Right lobe of liver (tissue), 6 donors: ENCODE data around the gene BCAR3. TPM values are rescaled to one million over a fixed set of nuclear protein-coding genes. Genes with fewer than 3 reads are reported as not detected.

ENCODE experiments used
- ATAC-seq, 4 donors: fragments of 200-7000 bp; cut with Tn5 transposase; one replicate each; pipeline ENCODE4 v1.9.1; 2020; ENCODE audit warnings: mild to moderate bottlenecking in 4 of 4, moderate library complexity in 4 of 4
- DNase-seq, 3 donors: peaks; one replicate each; pipeline ENCODE4 v3.0.0-alpha.2; 2020
- H3K27ac ChIP-seq, 3 donors: fragments of 200-600 bp; one replicate each; pipeline ENCODE4 v1.8.0; 2022
- H3K27me3 ChIP-seq, 2 donors: fragments of 200-600 bp; one replicate each; pipeline ENCODE4 v1.8.0; 2022
- H3K36me3 ChIP-seq, 4 donors: fragments of 200-600 bp; sonication (generic) in 1 of 4; one replicate each; pipeline versions ENCODE4 v1.5.1 to v1.8.0; 2017 to 2022; ENCODE audit warnings: control low read depth in 1 of 4
- H3K4me1 ChIP-seq, 4 donors: fragments of 200-600 bp; sonication (generic) in 1 of 4; one replicate each; pipeline versions ENCODE4 v1.5.1 to v1.8.0; 2017 to 2022; ENCODE audit warnings: control low read depth in 1 of 4
- H3K4me3 ChIP-seq, 3 donors: fragments of 200-600 bp; one replicate each; pipeline ENCODE4 v1.8.0; 2022
- H3K9me3 ChIP-seq, 4 donors: fragments of 200-600 bp; sonication (generic) in 1 of 4; one replicate each; pipeline versions ENCODE4 v1.5.1 to v1.8.0; 2017 to 2022; ENCODE audit warnings: control low read depth in 1 of 4
- CTCF ChIP-seq, 4 donors: fragments of 200-600 bp in 3 of 4; fragments of 450-650 bp in 1 of 4; IDR thresholded peaks; one replicate each; pipeline versions ENCODE4 v1.5.1 to v1.8.0; 2016 to 2022; ENCODE audit warnings: antibody characterized with exemption in 4 of 4, mild to moderate bottlenecking in 2 of 4
- POLR2A ChIP-seq: fragments of 450-650 bp; IDR thresholded peaks from one replicate; pipeline ENCODE4 v1.6.1; 2017; ENCODE audit warnings: antibody characterized with exemption, mild to moderate bottlenecking
- WGBS: methylation state at CpG from one replicate; pipeline ENCODE4 v1.1.6; 2018; ENCODE audit warnings: low coverage, low lambda C conversion rate; ENCODE audit not compliant: insufficient coverage; ENCODE audit errors: missing lambda C conversion rate; 5-methylcytosine and 5-hydroxymethylcytosine counted together
- intact Hi-C, 2 donors: fragments of 100-400 bp; cut with DNase I; formaldehyde crosslinking; loops; one replicate each; pipeline versions ENCODE4 v1.11.2 to v1.14.1; 2022
- total RNA-seq, 6 experiments: library from RNA; depleted of rRNA in 2 of 6; stranded (reverse); fragments of >200 nt in 2 of 6; fragmentation: NEBNext Ultra II Directional in 3 of 6; extraction: Animal tissue kit (Norgen Biotek cat#: 25700) in 3 of 6; gene quantifications; one replicate each; pipeline versions ENCODE4 v1.1.0 to v1.2.4, GENCODE V29; 2016 to 2023
- donor health status: DM: no; HTN: yes; CAD: no.
- donor health status: DM: no; HTN: no; CAD: no.
- donor health status: DM: no; HTN: no; CAD: no.
- donor health status: DM: no; HTN: yes; CAD: no.
- donor health status: DM: no; HTN: yes; CAD: no.

BCAR3 gene
- total RNA-seq, 6 experiments from 2014 or later, result 7.6 to 19.8 (median 12.9) TPM

GRCh38 chr1:93609536-93609935 lies 72.1 kb downstream of the BCAR3 start:
- Histone ChIP-seq H3K27ac (no peak overlapping the region), H3K36me3 (no peaks in the 10 kb centered on the region), H3K4me3 (no peak overlapping the region), H3K27me3 (no peaks in the 10 kb centered on the region), H3K9me3 (no peaks in the 10 kb centered on the region), H3K4me1 (peaks cover 0 to 24% (median 2%) of the 10 kb centered on the region in 4 donors)
- no peak for TF ChIP-seq CTCF (IDR thresholded peaks at IDR 0.05)
- TF ChIP-seq POLR2A, result no peak
- 100% methylated on average over 1 of the region's 8 CpGs for WGBS
- DNase-seq, result no peak
- intact Hi-C loops, result no loop called here
- no peak for ATAC-seq

- Histone ChIP-seq H3K4me1 (peaks cover 0 to 17% (median 0%) of the 10 kb centered on the region in 4 donors), H3K27me3 (no peaks in the 10 kb centered on the region), H3K4me3 (no peak overlapping the region), H3K36me3 (no peaks in the 10 kb centered on the region), H3K9me3 (no peaks in the 10 kb centered on the region), H3K27ac (no peak overlapping the region)
- no peak for TF ChIP-seq POLR2A
- DNase-seq, result no peak
- peak in 2 of 4 donors; percentile 13 to 15 for ATAC-seq
- intact Hi-C loops, result no loop called here
- 61% methylated on average over 6 of the region's 15 CpGs for WGBS
These were observed 73.2 kb downstream of the BCAR3 start for GRCh38 chr1:93608187-93609109.

- TF ChIP-seq POLR2A (no peak), CTCF (IDR thresholded peaks at IDR 0.05) (no peak)
- DNase-seq (no peak), ATAC-seq (peak in 1 of 4 donors; percentile 26)
- Histone ChIP-seq H3K4me3 (no peak overlapping the region), H3K4me1 (peaks cover 0 to 10% (median 0%) of the 10 kb centered on the region in 4 donors), H3K36me3 (no peaks in the 10 kb centered on the region), H3K9me3 (no peaks in the 10 kb centered on the region), H3K27me3 (no peaks in the 10 kb centered on the region), H3K27ac (no peak overlapping the region)
- intact Hi-C loops, result no loop called here
- WGBS, result no CpG with 5 or more reads among the region's 5 CpGs
These were observed 73.8 kb downstream of the BCAR3 start for GRCh38 chr1:93607814-93608186.

- peak in 1 of 4 donors; percentile 73 for ATAC-seq
- Histone ChIP-seq H3K4me3 (no peak overlapping the region), H3K27ac (no peak overlapping the region), H3K9me3 (no peaks in the 10 kb centered on the region), H3K36me3 (peaks cover 0 to 6% (median 0%) of the 10 kb centered on the region in 4 donors), H3K27me3 (no peaks in the 10 kb centered on the region), H3K4me1 (no peaks in the 10 kb centered on the region)
- intact Hi-C loops, result no loop called here
- no peak for TF ChIP-seq POLR2A
- no peak for TF ChIP-seq CTCF (IDR thresholded peaks at IDR 0.05)
- DNase-seq, result no peak
- 75% methylated on average over 3 of the region's 4 CpGs for WGBS
These were observed 75.7 kb downstream of the BCAR3 start for GRCh38 chr1:93605812-93606512.
